ENCODE results near the gene HSCB.
"Not testable (repeated sequence)": the region's sequence is repeated elsewhere in the genome, so short reads cannot be mapped to it uniquely, and the experiment has no call there.

Gene HSCB

GRCh38 chr22:28742562-28742962 lies 723 bp downstream of the HSCB start:
- TF ChIP-seq ZFX (IDR thresholded peaks at IDR 0.05; ENCODE audit: borderline replicate concordance) = no peak
- TF ChIP-seq CTCF (IDR thresholded peaks at IDR 0.05) = no peak
- peak overlapping the region; percentile 91 for H3K27ac ChIP-seq

- H3K27ac ChIP-seq = no peak overlapping the region
- TF ChIP-seq ZFX (IDR thresholded peaks at IDR 0.05; ENCODE audit: borderline replicate concordance) (no peak), CTCF (IDR thresholded peaks at IDR 0.05) (no peak)
Observed at GRCh38 chr22:28743852-28744251, 2.0 kb downstream of the HSCB start.

- TF ChIP-seq CTCF (IDR thresholded peaks at IDR 0.05) (no peak), ZFX (IDR thresholded peaks at IDR 0.05; ENCODE audit: borderline replicate concordance) (no peak)
- no peak overlapping the region for H3K27ac ChIP-seq
Observed at GRCh38 chr22:28750471-28750881, 8.6 kb downstream of the HSCB start.

GRCh38 chr22:28754512-28754911 lies 12.7 kb downstream of the HSCB start:
- not testable (repeated sequence) for H3K27ac ChIP-seq

GRCh38 chr22:28759861-28760560 lies 18.2 kb downstream of the HSCB start:
- H3K27ac ChIP-seq = peak overlapping the region; percentile 26; the same call in 1 of the 2 replicates
- TF ChIP-seq ZFX (IDR thresholded peaks at IDR 0.05; ENCODE audit: borderline replicate concordance) (no peak), CTCF (IDR thresholded peaks at IDR 0.05) (no peak)

GRCh38 chr22:28761449-28761755 lies 19.6 kb downstream of the HSCB start:
- no peak overlapping the region for H3K27ac ChIP-seq
- TF ChIP-seq CTCF (IDR thresholded peaks at IDR 0.05) (no peak), ZFX (IDR thresholded peaks at IDR 0.05; ENCODE audit: borderline replicate concordance) (no peak)

- H3K27ac ChIP-seq = not testable (repeated sequence)
Observed at GRCh38 chr22:28762000-28762399, 20.2 kb downstream of the HSCB start.

- H3K27ac ChIP-seq = no peak overlapping the region
- TF ChIP-seq ZFX (IDR thresholded peaks at IDR 0.05; ENCODE audit: borderline replicate concordance) (no peak), CTCF (IDR thresholded peaks at IDR 0.05) (no peak)
Observed at GRCh38 chr22:28766628-28767027, 24.8 kb downstream of the HSCB start.
